ENCODE measurements around the gene SCARB1. TPM values are rescaled to one million over a fixed set of nuclear protein-coding genes. Genes with fewer than 3 reads are reported as not detected.

The SCARB1 gene
- total and polyA plus RNA-seq, 5 donors from 2014 or later = 0.52 to 1.2 (median 0.75) TPM

GRCh38 chr12:124779161-124780141, 84.2 kb downstream of the SCARB1 start:
- Histone ChIP-seq H3K27me3 (ENCODE audit: control insufficient read depth, insufficient read depth, low read length) (no peaks in the 10 kb centered on the region), H3K9me3 (ENCODE audit: control insufficient read depth in 2 of 2, low read length in 2 of 2) (no peaks in the 10 kb centered on the region), H3K36me3 (ENCODE audit: control insufficient read depth, insufficient read depth, low read length) (no peaks in the 10 kb centered on the region), H3K4me1 (ENCODE audit: control insufficient read depth, insufficient read depth, low read length, poor library complexity, severe bottlenecking) (peaks cover 6% of the 10 kb centered on the region), H3K27ac (ENCODE audit: insufficient read depth, low read length, poor library complexity, severe bottlenecking) (no peak overlapping the region), H3K4me3 (ENCODE audit: low read depth, low read length) (no peak overlapping the region)
- Mint-ChIP-seq H3K27ac (no peak overlapping the region), H3K36me3 (no peaks in the 10 kb centered on the region), H3K9me3 (peaks cover 0 to 3% (median 0%) of the 10 kb centered on the region in 7 donors), H3K4me3 (no peak overlapping the region), H3K4me1 (peaks cover 7 to 10% (median 9%) of the 10 kb centered on the region in 4 donors), H3K27me3 (peaks cover 6% of the 10 kb centered on the region)
- ATAC-seq (ENCODE audit: low read depth in 2 of 2) (no peak), DNase-seq (no peak)

- peaks cover 13% of the 10 kb centered on the region for H3K4me1 ChIP-seq (ENCODE audit: control insufficient read depth, insufficient read depth, low read length, poor library complexity, severe bottlenecking)
- H3K27ac ChIP-seq (ENCODE audit: insufficient read depth, low read length, poor library complexity, severe bottlenecking) = no peak overlapping the region
- Mint-ChIP-seq H3K27ac (no peak overlapping the region), H3K4me3 (no peak overlapping the region), H3K27me3 (peaks cover 6% of the 10 kb centered on the region), H3K36me3 (no peaks in the 10 kb centered on the region), H3K4me1 (peaks cover 12 to 16% (median 16%) of the 10 kb centered on the region in 4 donors), H3K9me3 (peaks cover 0 to 3% (median 0%) of the 10 kb centered on the region in 7 donors)
- DNase-seq (no peak), ATAC-seq (ENCODE audit: low read depth in 2 of 2) (no peak)
- no peaks in the 10 kb centered on the region for H3K36me3 ChIP-seq (ENCODE audit: control insufficient read depth, insufficient read depth, low read length)
- no peaks in the 10 kb centered on the region for H3K9me3 ChIP-seq (ENCODE audit: control insufficient read depth in 2 of 2, low read length in 2 of 2)
- H3K4me3 ChIP-seq (ENCODE audit: low read depth, low read length) = no peak overlapping the region
- no peaks in the 10 kb centered on the region for H3K27me3 ChIP-seq (ENCODE audit: control insufficient read depth, insufficient read depth, low read length)
These were observed 85.3 kb downstream of the SCARB1 start for GRCh38 chr12:124778411-124778810.

- no peak for DNase-seq
- no peaks in the 10 kb centered on the region for H3K9me3 ChIP-seq (ENCODE audit: control insufficient read depth in 2 of 2, low read length in 2 of 2)
These were observed 86.0 kb downstream of the SCARB1 start for GRCh38 chr12:124777399-124778372.

GRCh38 chr12:124776125-124776513, 87.5 kb downstream of the SCARB1 start:
- peaks cover 0 to 1% (median 0%) of the 10 kb centered on the region in 7 donors for H3K9me3 Mint-ChIP-seq
- ATAC-seq (ENCODE audit: low read depth in 2 of 2) (no peak), DNase-seq (no peak)
- peaks cover 13% of the 10 kb centered on the region for H3K4me1 ChIP-seq (ENCODE audit: control insufficient read depth, insufficient read depth, low read length, poor library complexity, severe bottlenecking)
- H3K27ac ChIP-seq (ENCODE audit: insufficient read depth, low read length, poor library complexity, severe bottlenecking) = no peak overlapping the region
- no peaks in the 10 kb centered on the region for H3K36me3 Mint-ChIP-seq
- no peak overlapping the region for H3K27ac Mint-ChIP-seq
- peaks cover 12 to 22% (median 18%) of the 10 kb centered on the region in 4 donors for H3K4me1 Mint-ChIP-seq
- H3K27me3 Mint-ChIP-seq = peaks cover 11% of the 10 kb centered on the region
- no peaks in the 10 kb centered on the region for H3K9me3 ChIP-seq (ENCODE audit: control insufficient read depth in 2 of 2, low read length in 2 of 2)
- H3K4me3 ChIP-seq (ENCODE audit: low read depth, low read length) = no peak overlapping the region
- no peaks in the 10 kb centered on the region for H3K36me3 ChIP-seq (ENCODE audit: control insufficient read depth, insufficient read depth, low read length)
- H3K27me3 ChIP-seq (ENCODE audit: control insufficient read depth, insufficient read depth, low read length) = no peaks in the 10 kb centered on the region
- no peak overlapping the region for H3K4me3 Mint-ChIP-seq

More at GRCh38 chr12:124777399-124778372, 86.0 kb downstream of the SCARB1 start:
- Histone ChIP-seq H3K36me3 (ENCODE audit: control insufficient read depth, insufficient read depth, low read length) (no peaks in the 10 kb centered on the region), H3K4me3 (ENCODE audit: low read depth, low read length) (no peak overlapping the region), H3K4me1 (ENCODE audit: control insufficient read depth, insufficient read depth, low read length, poor library complexity, severe bottlenecking) (peaks cover 13% of the 10 kb centered on the region), H3K27ac (ENCODE audit: insufficient read depth, low read length, poor library complexity, severe bottlenecking) (no peak overlapping the region), H3K27me3 (ENCODE audit: control insufficient read depth, insufficient read depth, low read length) (no peaks in the 10 kb centered on the region)
- H3K36me3 Mint-ChIP-seq = no peaks in the 10 kb centered on the region
- peaks cover 8% of the 10 kb centered on the region for H3K27me3 Mint-ChIP-seq
- peaks cover 0 to 1% (median 0%) of the 10 kb centered on the region in 7 donors for H3K9me3 Mint-ChIP-seq
- H3K4me3 Mint-ChIP-seq = no peak overlapping the region
- no peak overlapping the region for H3K27ac Mint-ChIP-seq
- peaks cover 12 to 16% (median 14%) of the 10 kb centered on the region in 4 donors for H3K4me1 Mint-ChIP-seq
- no peak for ATAC-seq (ENCODE audit: low read depth in 2 of 2)

- DNase-seq = peak in 2 of 3 donors; percentile 34 to 75
- H3K36me3 ChIP-seq (ENCODE audit: control insufficient read depth, insufficient read depth, low read length) = no peaks in the 10 kb centered on the region
- peaks cover 11% of the 10 kb centered on the region for H3K27me3 Mint-ChIP-seq
- peak overlapping the region; percentile 76 for H3K4me3 ChIP-seq (ENCODE audit: low read depth, low read length)
- H3K4me1 ChIP-seq (ENCODE audit: control insufficient read depth, insufficient read depth, low read length, poor library complexity, severe bottlenecking) = peaks cover 13% of the 10 kb centered on the region
- H3K9me3 Mint-ChIP-seq = peaks cover 0 to 3% (median 0%) of the 10 kb centered on the region in 7 donors
- H3K27ac Mint-ChIP-seq = peak overlapping the region; percentile 52 to 78 (median 61)
- H3K4me3 Mint-ChIP-seq = peak overlapping the region; percentile 1 to 70 (median 51)
- H3K36me3 Mint-ChIP-seq = no peaks in the 10 kb centered on the region
- peaks cover 12 to 22% (median 18%) of the 10 kb centered on the region in 4 donors for H3K4me1 Mint-ChIP-seq
- no peaks in the 10 kb centered on the region for H3K27me3 ChIP-seq (ENCODE audit: control insufficient read depth, insufficient read depth, low read length)
- H3K27ac ChIP-seq (ENCODE audit: insufficient read depth, low read length, poor library complexity, severe bottlenecking) = no peak overlapping the region
- H3K9me3 ChIP-seq (ENCODE audit: control insufficient read depth in 2 of 2, low read length in 2 of 2) = no peaks in the 10 kb centered on the region
- peak; percentile 61 to 68 for ATAC-seq (ENCODE audit: low read depth in 2 of 2)
These were observed 89.0 kb downstream of the SCARB1 start for GRCh38 chr12:124774462-124775167.

GRCh38 chr12:124774054-124774461, 89.6 kb downstream of the SCARB1 start:
- peaks cover 0 to 3% (median 0%) of the 10 kb centered on the region in 7 donors for H3K9me3 Mint-ChIP-seq
- DNase-seq (no peak), ATAC-seq (ENCODE audit: low read depth in 2 of 2) (no peak)
- Histone ChIP-seq H3K27ac (ENCODE audit: insufficient read depth, low read length, poor library complexity, severe bottlenecking) (no peak overlapping the region), H3K4me1 (ENCODE audit: control insufficient read depth, insufficient read depth, low read length, poor library complexity, severe bottlenecking) (peaks cover 13% of the 10 kb centered on the region), H3K36me3 (ENCODE audit: control insufficient read depth, insufficient read depth, low read length) (no peaks in the 10 kb centered on the region), H3K9me3 (ENCODE audit: control insufficient read depth in 2 of 2, low read length in 2 of 2) (no peaks in the 10 kb centered on the region), H3K27me3 (ENCODE audit: control insufficient read depth, insufficient read depth, low read length) (no peaks in the 10 kb centered on the region), H3K4me3 (ENCODE audit: low read depth, low read length) (peak overlapping the region; percentile 76)
- no peaks in the 10 kb centered on the region for H3K36me3 Mint-ChIP-seq
- H3K4me1 Mint-ChIP-seq = peaks cover 12 to 22% (median 18%) of the 10 kb centered on the region in 4 donors
- peak overlapping the region in 2 of 3 donors; percentile 61 to 71 for H3K27ac Mint-ChIP-seq
- H3K4me3 Mint-ChIP-seq = peak overlapping the region in 3 of 4 donors; percentile 55 to 70 (median 63)
- H3K27me3 Mint-ChIP-seq = peaks cover 11% of the 10 kb centered on the region
